Subcutaneous preadipocyte (primary cell): ENCODE measurements around the gene GPR156. TPM values are rescaled to one million over a fixed set of nuclear protein-coding genes. Genes with fewer than 3 reads are reported as not detected.

Source experiments
- small RNA-seq: library from RNA; depleted of rRNA; stranded (forward); fragments of <200 nt; gene quantifications from one replicate; pipeline ENCODE3, GENCODE V24; 2012
- total RNA-seq: library from RNA; depleted of rRNA; stranded (reverse); fragments of >200 nt; gene quantifications from 2 replicates; pipeline ENCODE4 v1.2.3, GENCODE V29; 2012

The GPR156 gene
- total RNA-seq: 0.37 and 1.4 TPM in 2 replicates

GRCh38 chr3:120284747-120285507 lies at the start of gene GPR156:
TSS of gene GPR156 (minus strand) at chr3:120285222. CDS start at chr3:120244098, 41,124 bp downstream.

Small RNA genes lying within 50 kb of the gene (small RNA-seq; reads per million reads assigned to genes)
- gene RF00019 (not detected), gene RN7SL397P (not detected)

Other genes with a start within 250 kb of the GPR156 start
- gene GSK3B, start 190.8 kb downstream of the GPR156 start, total RNA-seq: 47.8 and 53.4 TPM in 2 replicates
- 37.5 and 51.2 TPM in 2 replicates for gene LRRC58, start 64.1 kb upstream of the GPR156 start, total RNA-seq
- gene FSTL1, start 165.8 kb upstream of the GPR156 start, total RNA-seq: 920 and 1,034 TPM in 2 replicates